Measurements from ENCODE around the gene CLASP1.

DNA sequence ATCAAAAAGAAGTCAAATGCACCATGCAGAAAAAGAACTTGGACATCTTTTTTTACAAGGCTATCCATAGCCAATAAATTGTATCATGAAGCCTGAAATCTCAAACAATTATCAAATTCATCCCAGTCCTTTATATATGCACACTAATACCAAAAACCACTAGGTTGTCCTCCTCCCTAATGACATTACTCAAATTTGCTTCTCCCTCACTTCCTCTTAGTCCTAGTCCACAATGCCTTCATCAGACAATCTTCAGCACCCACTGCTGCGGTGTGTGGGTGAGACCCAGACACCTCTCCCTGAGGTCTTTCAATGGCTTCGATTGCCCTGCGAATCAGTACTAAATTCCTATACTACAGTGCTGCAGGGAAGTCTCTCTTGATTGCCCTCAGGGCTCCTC lies 58.1 kb downstream of the CLASP1 start:
- TF ChIP-seq, protein P1, sequence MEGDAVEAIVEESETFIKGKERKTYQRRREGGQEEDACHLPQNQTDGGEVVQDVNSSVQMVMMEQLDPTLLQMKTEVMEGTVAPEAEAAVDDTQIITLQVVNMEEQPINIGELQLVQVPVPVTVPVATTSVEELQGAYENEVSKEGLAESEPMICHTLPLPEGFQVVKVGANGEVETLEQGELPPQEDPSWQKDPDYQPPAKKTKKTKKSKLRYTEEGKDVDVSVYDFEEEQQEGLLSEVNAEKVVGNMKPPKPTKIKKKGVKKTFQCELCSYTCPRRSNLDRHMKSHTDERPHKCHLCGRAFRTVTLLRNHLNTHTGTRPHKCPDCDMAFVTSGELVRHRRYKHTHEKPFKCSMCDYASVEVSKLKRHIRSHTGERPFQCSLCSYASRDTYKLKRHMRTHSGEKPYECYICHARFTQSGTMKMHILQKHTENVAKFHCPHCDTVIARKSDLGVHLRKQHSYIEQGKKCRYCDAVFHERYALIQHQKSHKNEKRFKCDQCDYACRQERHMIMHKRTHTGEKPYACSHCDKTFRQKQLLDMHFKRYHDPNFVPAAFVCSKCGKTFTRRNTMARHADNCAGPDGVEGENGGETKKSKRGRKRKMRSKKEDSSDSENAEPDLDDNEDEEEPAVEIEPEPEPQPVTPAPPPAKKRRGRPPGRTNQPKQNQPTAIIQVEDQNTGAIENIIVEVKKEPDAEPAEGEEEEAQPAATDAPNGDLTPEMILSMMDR (IDR thresholded peaks at IDR 0.05; ENCODE audit: low read length): no peak
- TF ChIP-seq EZH2 (IDR thresholded peaks at IDR 0.05; ENCODE audit: borderline replicate concordance, low read length): no peak

All from OCI-LY1 (cell line).